GM21381 (cell line): ENCODE results near the gene ZFAND3.
"Not testable (repeated sequence)": the region's sequence is repeated elsewhere in the genome, so short reads cannot be mapped to it uniquely, and the experiment has no call there.

Experiments used
- ATAC-seq: cut with Tn5 transposase; IDR thresholded peaks from one replicate; pipeline ENCODE4 v1.9.1; 2021; ENCODE audit warnings: mild to moderate bottlenecking, moderate library complexity; ENCODE audit not compliant: unreplicated experiment

ZFAND3 gene

DNA sequence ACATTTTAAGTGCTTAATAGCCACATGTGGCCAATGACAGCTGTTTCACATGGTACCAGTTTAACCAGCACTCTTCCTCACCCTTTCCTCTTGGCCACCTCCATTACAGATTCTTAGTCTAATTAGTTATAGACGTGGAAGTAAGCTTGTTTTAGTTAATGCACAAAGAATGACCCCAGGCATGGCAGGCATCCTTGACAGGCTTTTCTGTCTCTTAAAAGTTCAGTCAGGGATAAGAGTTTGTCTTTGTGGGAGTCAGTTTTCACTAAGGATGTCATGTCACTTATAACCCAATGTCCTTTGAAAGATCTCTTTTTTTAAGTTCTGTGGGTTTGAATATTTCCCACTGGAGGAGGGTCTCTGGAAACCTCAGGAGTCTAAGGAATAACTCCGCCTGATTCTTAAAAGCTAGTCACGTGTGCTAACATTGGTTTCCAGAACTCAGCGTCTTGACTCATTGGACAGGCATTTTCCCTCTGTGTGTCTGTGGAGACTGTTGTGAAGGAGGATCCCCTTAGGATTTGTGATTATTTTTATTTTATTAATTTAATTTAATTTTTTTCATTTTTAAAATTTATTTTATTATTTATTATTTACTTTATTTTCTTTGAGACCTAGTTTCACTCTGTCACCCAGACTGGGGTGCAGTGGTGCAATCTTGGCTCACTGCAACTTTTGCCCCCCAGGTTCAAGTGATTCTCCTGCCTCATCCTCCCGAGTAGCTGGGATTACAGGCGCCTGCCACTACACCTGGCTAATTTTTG lies 171.4 kb downstream of the ZFAND3 start:
- ATAC-seq: no peak

DNA sequence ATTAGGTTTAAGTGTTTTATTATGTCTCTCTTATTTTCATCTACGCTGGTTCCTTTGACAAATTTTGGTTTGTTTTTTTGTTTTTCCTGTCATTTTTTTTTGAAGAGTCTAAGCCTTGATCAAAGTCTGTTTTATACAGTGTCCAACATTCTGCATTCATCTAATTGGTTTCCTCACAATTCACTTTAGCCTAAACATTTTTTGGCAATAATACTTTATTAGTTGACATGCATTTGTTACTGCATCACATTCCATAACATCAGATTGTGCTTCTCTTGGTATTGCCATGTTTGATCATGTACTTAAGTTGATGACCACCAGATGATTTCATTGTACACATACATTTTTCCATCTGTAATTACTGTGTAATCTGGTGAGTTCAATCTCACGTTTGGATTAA lies 173.2 kb downstream of the ZFAND3 start:
- no peak for ATAC-seq

DNA sequence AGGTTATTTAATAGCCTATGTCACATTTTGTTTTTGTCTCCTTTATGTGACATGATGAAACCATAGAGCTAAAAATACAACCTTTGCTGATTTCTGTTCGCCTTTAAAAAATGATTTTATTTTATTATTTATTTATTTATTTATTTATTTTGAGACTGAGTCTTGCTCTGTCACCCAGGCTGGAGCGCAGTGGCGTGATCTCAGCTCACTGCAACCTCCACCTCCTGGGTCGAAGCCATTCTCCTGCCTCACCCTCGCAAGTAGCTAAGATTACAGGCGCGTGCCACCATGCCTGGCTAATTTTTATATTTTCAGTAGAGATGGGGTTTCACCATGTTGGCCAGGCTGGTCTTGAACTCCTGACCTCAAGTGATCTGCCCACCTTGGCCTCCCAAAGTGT lies 173.7 kb downstream of the ZFAND3 start:
- not testable (repeated sequence) for ATAC-seq

DNA sequence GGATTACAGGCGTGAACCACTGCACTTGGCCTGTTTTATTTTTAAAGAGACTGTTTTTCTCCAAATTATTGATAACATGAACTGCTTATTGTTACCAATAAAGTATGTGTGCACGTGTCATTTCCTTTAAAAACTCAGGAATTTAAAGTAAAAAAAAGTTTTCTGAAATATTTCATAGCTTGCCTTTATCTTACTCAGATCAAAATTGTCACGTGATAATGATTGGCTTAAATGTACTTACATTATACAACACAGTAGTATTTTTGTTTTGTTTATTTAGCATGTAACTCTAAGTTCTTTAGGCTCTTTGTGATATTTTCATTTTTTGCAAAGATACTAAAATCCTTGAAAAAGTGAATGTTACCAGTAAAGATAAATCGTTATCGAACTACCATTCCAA lies 174.1 kb downstream of the ZFAND3 start:
- ATAC-seq: no peak

DNA sequence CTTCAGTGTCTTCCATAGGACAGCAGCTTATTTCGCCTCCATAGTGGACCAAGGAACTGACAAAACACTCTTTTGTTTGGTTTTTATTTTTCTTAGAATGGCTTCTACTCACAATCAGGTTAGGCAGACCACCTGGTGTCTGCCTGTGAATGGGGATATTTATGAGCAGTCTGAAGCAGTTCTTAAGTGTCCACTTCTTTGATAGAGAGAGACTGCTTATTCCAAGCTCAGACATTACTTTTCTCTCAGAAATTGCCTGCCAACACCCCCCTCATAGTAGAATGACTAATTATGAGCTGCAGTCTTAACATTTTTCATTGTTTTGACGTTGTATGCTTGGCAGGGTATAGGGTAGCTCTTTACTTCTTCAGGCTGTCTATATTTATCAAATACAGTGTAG lies 174.7 kb downstream of the ZFAND3 start:
- no peak for ATAC-seq

DNA sequence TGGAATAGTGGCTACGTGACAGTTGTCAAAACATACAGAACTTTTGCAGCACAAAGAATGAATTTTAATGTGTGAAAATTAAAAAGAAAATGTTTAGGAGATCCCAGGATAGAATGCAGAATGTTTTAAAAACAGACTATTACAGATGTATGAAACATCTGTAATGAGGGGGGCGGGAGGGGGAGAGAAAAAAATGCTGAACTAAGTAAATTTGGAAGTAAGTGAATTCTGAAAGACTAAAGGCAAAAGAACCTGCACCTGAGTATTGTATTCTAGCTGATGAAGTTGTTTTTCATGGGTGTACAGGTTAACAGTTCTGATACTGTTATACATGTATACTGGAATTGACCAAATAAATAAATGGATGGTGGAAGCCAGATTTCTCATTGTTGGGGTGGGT lies 178.8 kb downstream of the ZFAND3 start:
- ATAC-seq: no peak

DNA sequence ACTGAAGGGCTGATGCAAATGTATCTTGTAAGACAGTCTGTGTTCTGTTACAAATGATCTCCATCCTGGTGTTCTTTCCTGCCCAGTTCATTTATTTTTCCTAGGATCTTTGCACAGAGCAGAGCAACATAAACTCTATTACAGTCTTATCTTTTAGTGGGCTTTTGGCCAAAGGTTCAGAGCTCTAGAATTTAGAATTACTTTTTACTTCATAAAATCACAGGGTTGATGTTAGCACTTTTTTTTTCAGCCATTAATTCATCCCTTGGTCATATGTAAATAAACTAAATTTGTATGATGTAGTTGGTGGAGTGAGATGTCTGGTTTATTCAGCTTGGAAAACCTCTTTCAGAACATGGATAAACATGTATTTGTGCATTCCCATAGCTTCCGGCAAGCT lies 181.9 kb downstream of the ZFAND3 start:
- ATAC-seq: no peak

DNA sequence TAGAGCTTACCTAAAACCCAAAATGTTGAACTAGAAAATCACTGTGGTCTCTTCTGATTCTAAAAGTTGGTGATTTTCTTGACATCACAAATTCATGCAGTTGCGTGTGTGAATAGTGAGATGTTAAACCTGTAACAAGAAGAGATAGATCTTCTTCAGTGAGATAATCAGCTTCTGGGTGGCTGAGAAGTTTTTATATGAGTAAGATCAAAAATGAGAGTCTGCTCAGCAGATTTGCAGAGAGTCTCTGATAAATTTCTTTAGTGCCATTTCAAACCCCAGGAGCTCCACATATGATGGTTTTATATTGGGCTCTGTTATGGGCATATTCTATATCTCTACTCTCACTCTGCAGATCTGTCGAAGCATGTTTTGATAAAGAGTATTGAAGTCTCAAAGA lies 185.4 kb downstream of the ZFAND3 start:
- ATAC-seq: no peak

DNA sequence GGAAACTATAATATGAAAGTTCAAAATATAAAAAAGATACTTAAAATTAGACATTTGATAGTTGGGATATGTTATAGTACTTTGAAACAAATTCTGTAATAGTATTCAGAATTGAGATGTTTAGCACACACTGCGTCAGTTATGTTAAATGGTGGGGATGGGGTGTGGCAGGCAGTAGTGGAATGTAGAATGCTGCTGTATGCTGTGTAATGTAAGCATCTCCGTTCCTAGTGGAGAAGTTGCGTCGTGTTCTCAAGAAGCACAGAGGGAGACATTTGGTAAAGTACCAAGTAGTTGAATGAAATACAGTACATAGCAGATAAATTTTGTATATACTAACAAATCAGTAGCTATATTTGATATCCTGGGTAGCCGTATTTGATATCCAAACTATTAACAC lies 192.4 kb downstream of the ZFAND3 start:
- no peak for ATAC-seq

DNA sequence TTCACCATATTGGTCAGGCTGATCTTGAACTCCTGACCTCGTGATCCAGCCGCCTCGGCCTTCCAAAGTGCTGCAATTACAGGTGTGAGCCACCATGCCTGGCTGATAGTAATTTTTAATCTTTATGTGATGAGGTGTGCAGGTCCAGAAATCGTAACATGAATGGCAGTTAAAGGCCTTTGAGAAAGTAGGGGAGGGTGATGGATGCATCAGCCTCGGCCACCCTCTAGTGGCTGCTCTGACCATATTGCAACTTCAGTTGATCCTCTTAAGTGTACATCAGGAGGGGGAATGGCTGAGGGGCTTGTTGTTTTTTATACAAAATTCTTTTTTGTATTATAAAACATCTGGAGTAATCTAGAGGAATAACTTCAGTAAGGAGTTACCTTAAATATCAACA lies 193.0 kb downstream of the ZFAND3 start:
- no peak for ATAC-seq

DNA sequence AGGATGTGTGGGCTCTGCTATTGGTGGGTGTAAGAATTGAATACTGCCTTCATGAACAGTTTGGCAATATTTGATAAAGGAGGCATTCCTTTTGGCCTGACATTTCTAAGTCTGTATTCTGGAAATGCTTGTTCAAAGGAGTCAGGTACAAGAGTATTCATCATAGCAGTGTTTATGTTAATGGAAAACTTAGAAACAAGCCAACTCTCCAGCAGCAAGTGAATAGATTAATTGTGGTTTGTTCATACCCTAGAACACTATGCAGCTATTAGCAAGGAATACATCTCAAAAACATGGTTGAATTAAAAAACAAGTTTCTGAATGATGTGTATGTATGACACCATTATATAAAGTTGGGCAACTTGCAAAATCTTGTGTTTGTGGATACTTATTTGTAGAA lies 195.8 kb downstream of the ZFAND3 start:
- ATAC-seq: no peak

DNA sequence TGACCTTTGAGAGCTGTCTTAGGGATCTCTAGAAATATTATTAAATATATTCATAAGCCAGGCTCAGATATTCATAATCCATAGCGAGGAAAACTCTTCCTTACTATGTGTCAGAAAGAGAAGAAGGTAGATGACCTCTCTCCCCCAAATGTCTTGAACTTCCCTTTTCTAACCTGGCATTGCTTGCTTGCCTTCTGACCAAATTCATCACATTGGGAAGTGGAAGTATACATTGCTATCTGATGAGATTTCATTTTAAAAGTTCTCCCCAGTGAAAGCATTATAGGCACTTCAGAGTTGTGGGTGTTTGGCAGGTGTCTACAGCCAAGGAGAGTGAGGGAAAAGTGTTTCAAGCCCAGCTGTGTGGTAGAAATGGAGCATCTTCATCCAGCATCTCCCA lies 197.3 kb downstream of the ZFAND3 start:
- no peak for ATAC-seq

DNA sequence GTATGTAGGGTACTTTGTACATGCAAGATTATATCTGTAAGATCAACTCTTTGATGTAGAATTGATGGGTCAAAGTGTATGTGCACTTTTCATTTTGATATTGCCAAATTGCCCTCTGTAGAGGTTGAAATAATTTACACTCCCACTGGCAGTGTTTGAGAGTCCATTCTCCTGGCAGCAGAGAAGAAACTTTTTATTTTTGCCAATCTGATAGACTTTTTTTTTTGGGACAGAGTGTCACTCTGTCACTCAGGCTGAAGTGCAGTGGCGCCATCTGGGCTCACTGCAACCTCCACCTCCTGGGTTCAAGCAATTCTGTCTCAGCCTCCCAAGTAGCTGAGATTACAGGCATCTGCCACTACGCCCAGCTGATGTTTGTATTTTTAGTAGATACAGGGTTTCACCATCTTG lies 199.2 kb downstream of the ZFAND3 start:
- no peak for ATAC-seq

DNA sequence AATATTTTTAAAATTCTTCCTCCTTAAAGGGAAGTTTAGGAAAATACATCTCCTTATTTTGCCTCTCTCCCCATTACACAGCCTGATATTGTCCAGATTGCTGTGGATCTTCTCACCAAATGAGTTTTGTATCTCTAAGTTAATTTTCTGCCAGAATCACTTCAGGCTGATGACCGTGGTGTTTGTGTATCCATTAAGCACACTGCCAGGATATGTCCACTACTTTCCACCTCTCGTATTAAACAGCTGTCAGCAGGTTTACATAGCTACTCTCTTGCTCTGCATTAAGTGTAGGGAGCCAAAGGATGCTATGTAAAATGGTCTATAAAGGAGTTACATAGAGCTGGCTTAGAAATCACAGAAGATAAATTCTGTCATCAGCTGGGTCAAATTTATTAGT lies 201.1 kb downstream of the ZFAND3 start:
- ATAC-seq: no peak

DNA sequence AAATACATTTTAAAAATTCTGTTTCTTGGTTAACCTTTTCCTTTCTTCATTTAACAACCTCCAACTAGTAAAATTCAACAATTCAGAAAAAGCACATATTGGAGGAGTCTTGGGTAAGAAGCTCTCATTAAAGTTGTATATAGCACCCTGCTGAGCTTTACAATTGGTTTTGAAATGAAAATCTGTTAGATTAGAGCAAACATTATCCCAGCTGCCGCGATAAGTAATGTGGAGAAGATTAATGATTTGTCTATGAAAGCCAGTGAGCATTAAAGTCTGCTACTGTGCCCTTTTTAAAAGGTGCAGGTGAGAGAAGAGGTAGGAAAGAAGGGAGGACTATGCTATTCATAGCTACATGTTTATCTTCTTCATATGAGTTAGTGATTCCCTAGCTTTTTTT lies 201.5 kb downstream of the ZFAND3 start:
- no peak for ATAC-seq

DNA sequence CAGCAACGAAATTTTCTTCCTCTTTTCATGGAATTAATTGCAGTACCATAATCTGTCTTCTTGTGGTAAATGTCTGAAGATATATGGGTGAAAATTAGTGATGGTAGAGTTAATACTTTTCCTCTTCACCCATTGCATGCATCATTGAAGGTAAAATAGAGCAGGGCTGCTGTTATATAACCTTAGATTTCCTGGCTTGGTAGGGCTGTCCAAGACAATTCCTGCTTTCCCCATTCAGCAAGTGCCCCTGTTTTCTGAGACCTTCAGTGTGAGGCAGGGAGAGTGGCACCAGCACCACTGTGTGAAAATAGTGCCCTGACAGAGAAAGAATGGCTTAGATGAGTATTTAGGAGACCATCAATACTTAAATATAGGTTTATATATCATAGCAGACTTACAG lies 202.0 kb downstream of the ZFAND3 start:
- no peak for ATAC-seq

DNA sequence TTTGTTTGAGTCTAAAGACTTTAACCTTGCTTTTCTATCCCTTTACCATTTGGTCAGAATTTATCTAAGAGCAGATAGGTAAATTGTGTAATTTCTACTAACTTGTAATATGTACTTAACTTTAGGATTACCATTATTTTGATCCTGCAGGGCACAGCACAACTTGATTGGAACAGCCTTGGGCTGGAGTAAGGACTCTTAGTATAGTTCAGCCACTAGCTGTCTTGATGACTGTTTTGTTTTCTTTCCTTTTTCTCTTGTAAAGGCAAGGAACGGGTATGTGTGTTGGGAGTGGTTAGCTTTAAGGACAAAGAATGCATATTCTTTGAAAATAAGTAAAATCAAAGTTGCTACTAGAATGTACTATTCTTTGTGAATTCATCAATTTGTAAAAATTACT lies 203.2 kb downstream of the ZFAND3 start:
- ATAC-seq: no peak

DNA sequence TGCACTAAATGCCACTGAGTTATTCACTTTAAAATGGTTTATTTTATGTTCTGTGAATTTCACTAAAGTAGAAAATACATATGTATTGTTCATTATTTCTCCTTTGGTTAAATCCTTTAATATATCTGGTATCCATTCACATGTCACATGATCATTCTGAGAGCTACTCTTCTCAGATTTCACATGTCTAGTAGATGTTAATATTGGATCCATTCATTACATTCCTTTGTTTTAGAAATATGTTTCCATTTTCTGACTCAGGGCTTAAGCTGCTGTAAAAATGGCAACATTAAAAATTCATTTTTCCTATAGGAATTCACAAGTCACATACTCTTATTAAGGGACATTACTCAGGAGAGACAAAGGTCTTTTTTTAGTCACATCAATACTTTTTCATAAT lies 205.4 kb downstream of the ZFAND3 start:
- no peak for ATAC-seq

DNA sequence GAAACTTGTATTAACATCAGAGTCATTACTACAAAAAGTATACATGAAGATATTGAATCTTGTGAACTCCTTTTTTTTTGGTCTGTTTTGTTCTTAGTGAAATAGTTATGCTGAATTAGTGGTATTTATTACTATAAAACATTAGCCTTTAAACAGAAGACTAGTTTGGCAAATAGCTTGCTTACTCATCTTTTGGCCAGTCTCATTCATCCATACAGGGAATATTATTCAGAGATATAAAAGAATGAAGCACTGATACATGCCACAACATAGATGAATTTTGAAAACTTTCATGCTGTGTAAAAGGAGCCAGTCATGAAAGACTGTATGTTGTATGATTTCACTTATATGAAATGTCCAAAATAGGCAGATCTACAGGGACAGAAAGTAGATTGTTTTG lies 205.9 kb downstream of the ZFAND3 start:
- no peak for ATAC-seq

DNA sequence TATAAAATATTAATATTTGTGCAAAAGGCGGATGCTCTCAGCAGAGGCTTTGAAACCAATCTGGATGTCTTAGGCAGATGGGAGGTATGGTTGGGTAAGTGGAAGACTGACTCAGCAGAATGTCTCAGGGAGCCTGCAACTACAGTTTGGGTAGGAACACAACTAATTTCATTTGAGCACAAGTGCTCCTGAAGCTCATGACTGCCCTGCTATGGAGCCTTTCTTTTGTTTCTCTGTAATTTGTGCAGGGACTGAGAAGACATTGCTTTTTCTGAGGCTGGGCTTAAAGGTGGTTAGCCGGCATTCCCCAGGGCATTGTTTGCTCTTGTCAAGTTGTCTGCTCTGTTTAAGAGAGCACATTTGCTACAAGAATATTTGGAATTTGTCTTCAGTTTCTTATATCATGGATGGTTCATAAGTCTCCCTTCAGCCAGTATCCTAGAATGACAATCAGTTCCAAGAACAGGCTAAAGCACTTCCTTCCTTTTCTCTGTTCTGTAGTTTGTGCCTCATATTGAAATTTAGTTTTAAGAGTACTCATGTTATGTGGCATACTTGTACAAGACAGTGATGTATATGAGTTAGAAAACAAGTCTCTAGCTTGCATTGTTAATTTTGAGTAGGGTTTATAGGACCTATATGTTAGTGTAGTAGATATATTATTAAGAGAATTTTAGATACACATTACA lies 208.3 kb downstream of the ZFAND3 start:
- no peak for ATAC-seq

DNA sequence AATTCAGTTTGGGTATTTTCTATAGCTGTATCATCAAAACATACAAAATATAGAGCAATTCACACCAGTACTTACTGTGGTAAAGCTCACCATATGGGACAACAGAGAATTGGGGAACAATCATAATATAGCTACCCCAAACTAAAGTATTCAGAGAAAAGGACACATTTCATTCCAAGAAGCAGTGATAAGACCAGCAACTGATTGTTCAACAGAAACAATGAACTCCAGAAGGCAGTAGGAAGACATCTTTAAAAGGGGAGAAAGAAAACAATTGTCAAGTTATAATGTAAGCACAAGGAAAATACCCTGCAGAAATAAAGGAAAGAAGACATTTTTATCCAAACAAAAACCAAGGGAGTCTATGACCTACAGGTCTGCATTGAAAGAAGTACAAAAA lies 210.9 kb downstream of the ZFAND3 start:
- no peak for ATAC-seq

DNA sequence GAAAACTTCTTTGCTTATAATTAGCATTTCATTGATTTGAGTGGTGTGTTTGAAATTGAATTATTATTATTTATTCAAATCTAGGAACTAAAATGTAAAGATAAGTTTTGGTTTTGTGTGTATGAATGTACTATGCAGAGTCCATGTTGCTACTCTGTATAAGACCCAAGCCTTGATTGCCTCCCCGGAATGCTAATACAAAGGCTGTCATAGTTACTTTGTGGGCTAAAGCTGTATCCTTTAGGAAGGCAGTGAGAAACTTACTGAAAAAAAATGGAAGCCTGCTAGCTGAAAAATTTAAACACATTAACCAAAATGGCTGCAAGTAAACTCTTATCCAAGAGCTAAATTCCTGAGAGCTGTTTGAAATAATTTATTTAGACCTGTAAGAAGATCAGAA lies 213.3 kb downstream of the ZFAND3 start:
- no peak for ATAC-seq
